ENCODE data around the gene NCF4. TPM values are rescaled to one million over a fixed set of nuclear protein-coding genes. Genes with fewer than 3 reads are reported as not detected.

NCF4 gene
- total and polyA plus RNA-seq, 9 of the 15 experiments (the other 6 are each of a cell fraction or from before 2014, with no cell fraction given), result 0.04 to 0.95 (median 0.33) TPM

- no peak for FAIRE-seq
- Histone ChIP-seq H3K79me2 (ENCODE audit: control insufficient read depth, insufficient read depth, low read length) (no peaks in the 10 kb centered on the region), H3K9me3 (replicated peaks; ENCODE audit: control insufficient read depth, insufficient read depth, low read depth, low read length) (no peaks in the 10 kb centered on the region), H3K9ac (ENCODE audit: insufficient read depth in 1 of 2, low read depth in 2 of 2, low read length in 2 of 2) (no peak overlapping the region), H2AFZ (ENCODE audit: low read depth, low read length) (no peak overlapping the region), H3K4me1 (replicated peaks in 1 of 2; ENCODE audit: control insufficient read depth in 2 of 2, insufficient read depth in 2 of 2, low read length in 2 of 2) (no peaks in the 10 kb centered on the region), H3K27ac (ENCODE audit: extremely low read depth, low read depth, low read length) (no peak overlapping the region), H3K4me3 (no peak overlapping the region), H3K4me2 (ENCODE audit: insufficient read depth, low read length) (no peak overlapping the region), H3K27me3 (ENCODE audit: control insufficient read depth in 2 of 2, insufficient read depth in 2 of 2, low read length in 2 of 2) (peaks cover 4 to 17% of the 10 kb centered on the region in 2 experiments; a peak in 3 of 5 replicates), H4K20me1 (replicated peaks; ENCODE audit: control insufficient read depth, insufficient read depth, low read length) (no peaks in the 10 kb centered on the region), H3K9me1 (ENCODE audit: control insufficient read depth, insufficient read depth, low read length) (no peaks in the 10 kb centered on the region), H3K36me3 (ENCODE audit: control insufficient read depth, insufficient read depth, low read length) (no peaks in the 10 kb centered on the region)
- TF ChIP-seq SRSF3 (IDR thresholded peaks at IDR 0.05; ENCODE audit: insufficient read depth, low read length) (no peak), RBBP5 (IDR thresholded peaks at IDR 0.05; ENCODE audit: borderline replicate concordance, insufficient read depth, low read length, poor library complexity, severe bottlenecking) (no peak), CHAMP1 (IDR thresholded peaks at IDR 0.05) (no peak), NR2C1 (IDR thresholded peaks at IDR 0.05) (no peak), NR2C1 (tag; IDR thresholded peaks at IDR 0.05) (no peak), HNRNPK (IDR thresholded peaks at IDR 0.05; ENCODE audit: low read depth, low read length, poor library complexity, severe bottlenecking) (no peak), CEBPG (CRISPR knock-in tag; IDR thresholded peaks at IDR 0.05) (no peak), CEBPG (tag; conservative IDR thresholded peaks at IDR 0.05 in 1 of 2, IDR thresholded peaks at IDR 0.05 in 1 of 2) (no peak), GABPB1 (CRISPR knock-in tag; IDR thresholded peaks at IDR 0.05) (no peak), HDGF (IDR thresholded peaks at IDR 0.05) (no peak), TRIM28 (IDR thresholded peaks at IDR 0.05) (no peak), ZNF232 (CRISPR knock-in tag; IDR thresholded peaks at IDR 0.05) (no peak), ZNF224 (CRISPR knock-in tag; IDR thresholded peaks at IDR 0.05) (no peak), C11orf30 (IDR thresholded peaks at IDR 0.05; ENCODE audit: low read depth) (no peak), BRF1 (IDR thresholded peaks at IDR 0.05; ENCODE audit: borderline replicate concordance, extremely low read depth, insufficient read length) (no peak), NFE2L1 (tag; IDR thresholded peaks at IDR 0.05; ENCODE audit: borderline replicate concordance, low read depth) (no peak), PRMT5 (CRISPR knock-in tag; IDR thresholded peaks at IDR 0.05) (no peak)
- CTCF ChIA-PET (ENCODE audit: low intra/inter-chr PET ratio), result no interaction called here
- DNase-seq (ENCODE audit: extremely low read depth in 1 of 4, low spot score in 3 of 4), result no peak
- in situ Hi-C loops (cut with MboI) (no loop called here), intact Hi-C loops (cut with micrococcal nuclease) (loop anchor here (10.0 kb wide), 1 partner anchor 165 kb away; no protein-coding TSS in a partner anchor)
- no TSS peak for BruUV-seq (replicated peaks)
- POLR2A ChIA-PET, result no interaction called here
- no peak for ATAC-seq
- WGBS (ENCODE audit: insufficient coverage, low coverage, missing lambda C conversion rate), result 5% methylated on average over 7 of the region's 7 CpGs
Measured at GRCh38 chr22:36879775-36880174, 19.0 kb downstream of the NCF4 start.

Data from K562 (cell line).